ENCODE data around the gene NIFK. TPM values are rescaled to one million over a fixed set of nuclear protein-coding genes. Genes with fewer than 3 reads are reported as not detected.

Gene NIFK
- polyA plus RNA-seq, 1 of the 3 experiments (the other 2 are of a cell fraction): 17.0 TPM

GRCh38 chr2:121741450-121741849, 4.8 kb upstream of the NIFK start:
- CTCF ChIA-PET: no interaction called here
- Histone ChIP-seq H2AFZ (ENCODE audit: low read depth) (no peak overlapping the region), H3K9me2 (no peaks in the 10 kb centered on the region), H3K9ac (no peak overlapping the region), H3K27ac (ENCODE audit: low read depth in 2 of 2, low read length in 1 of 2) (no peak overlapping the region), H3K79me2 (ENCODE audit: insufficient read depth) (peaks cover 2% of the 10 kb centered on the region), H3K9me3 (no peaks in the 10 kb centered on the region), H3K4me3 (ENCODE audit: low read depth in 2 of 2, low read length in 1 of 2) (no peak overlapping the region), H3F3A (replicated peaks; ENCODE audit: insufficient read depth) (no peaks in the 10 kb centered on the region), H3K4me1 (ENCODE audit: control insufficient read depth in 1 of 2, insufficient read depth in 2 of 2, low read depth in 1 of 2, low read length in 1 of 2) (no peaks in the 10 kb centered on the region; a peak in 1 of 4 replicates), H3K27me3 (ENCODE audit: insufficient read depth) (no peaks in the 10 kb centered on the region), H4K20me1 (ENCODE audit: insufficient read depth) (no peaks in the 10 kb centered on the region), H3K36me3 (replicated peaks in 1 of 2; ENCODE audit: control insufficient read depth in 1 of 2, insufficient read depth in 2 of 2, low read length in 1 of 2) (no peaks in the 10 kb centered on the region), H3K4me2 (no peak overlapping the region)
- no peak for DNase-seq
- POLR2A ChIA-PET: no interaction called here
- WGBS (ENCODE audit: low lambda C conversion rate): 87% methylated on average over 3 of the region's 3 CpGs
- TF ChIP-seq EP300 (IDR thresholded peaks at IDR 0.05; ENCODE audit: borderline replicate concordance in 1 of 2, low read depth in 1 of 2, low read length in 1 of 2) (no peak), TCF12 (IDR thresholded peaks at IDR 0.05) (no peak), SIN3A (IDR thresholded peaks at IDR 0.05; ENCODE audit: borderline replicate concordance, low read depth, low read length) (no peak), JUND (IDR thresholded peaks at IDR 0.05) (no peak), TEAD4 (IDR thresholded peaks at IDR 0.05; ENCODE audit: borderline replicate concordance, insufficient read depth) (no peak), MEF2A (IDR thresholded peaks at IDR 0.05; ENCODE audit: borderline replicate concordance, low read depth) (no peak), MXI1 (IDR thresholded peaks at IDR 0.05; ENCODE audit: low read depth, low read length) (no peak)
- TF ChIP-seq, protein P1, sequence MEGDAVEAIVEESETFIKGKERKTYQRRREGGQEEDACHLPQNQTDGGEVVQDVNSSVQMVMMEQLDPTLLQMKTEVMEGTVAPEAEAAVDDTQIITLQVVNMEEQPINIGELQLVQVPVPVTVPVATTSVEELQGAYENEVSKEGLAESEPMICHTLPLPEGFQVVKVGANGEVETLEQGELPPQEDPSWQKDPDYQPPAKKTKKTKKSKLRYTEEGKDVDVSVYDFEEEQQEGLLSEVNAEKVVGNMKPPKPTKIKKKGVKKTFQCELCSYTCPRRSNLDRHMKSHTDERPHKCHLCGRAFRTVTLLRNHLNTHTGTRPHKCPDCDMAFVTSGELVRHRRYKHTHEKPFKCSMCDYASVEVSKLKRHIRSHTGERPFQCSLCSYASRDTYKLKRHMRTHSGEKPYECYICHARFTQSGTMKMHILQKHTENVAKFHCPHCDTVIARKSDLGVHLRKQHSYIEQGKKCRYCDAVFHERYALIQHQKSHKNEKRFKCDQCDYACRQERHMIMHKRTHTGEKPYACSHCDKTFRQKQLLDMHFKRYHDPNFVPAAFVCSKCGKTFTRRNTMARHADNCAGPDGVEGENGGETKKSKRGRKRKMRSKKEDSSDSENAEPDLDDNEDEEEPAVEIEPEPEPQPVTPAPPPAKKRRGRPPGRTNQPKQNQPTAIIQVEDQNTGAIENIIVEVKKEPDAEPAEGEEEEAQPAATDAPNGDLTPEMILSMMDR (IDR thresholded peaks at IDR 0.05): no peak

- Histone ChIP-seq H3K4me3 (ENCODE audit: low read depth in 2 of 2, low read length in 1 of 2) (no peak overlapping the region), H3K4me1 (ENCODE audit: control insufficient read depth in 1 of 2, insufficient read depth in 2 of 2, low read depth in 1 of 2, low read length in 1 of 2) (no peaks in the 10 kb centered on the region; a peak in 1 of 4 replicates), H3K79me2 (ENCODE audit: insufficient read depth) (peaks cover 7% of the 10 kb centered on the region), H4K20me1 (ENCODE audit: insufficient read depth) (no peaks in the 10 kb centered on the region), H3K27ac (ENCODE audit: low read depth in 2 of 2, low read length in 1 of 2) (no peak overlapping the region), H3K27me3 (ENCODE audit: insufficient read depth) (no peaks in the 10 kb centered on the region), H3F3A (replicated peaks; ENCODE audit: insufficient read depth) (no peaks in the 10 kb centered on the region), H3K36me3 (replicated peaks in 1 of 2; ENCODE audit: control insufficient read depth in 1 of 2, insufficient read depth in 2 of 2, low read length in 1 of 2) (no peaks in the 10 kb centered on the region), H3K9ac (no peak overlapping the region), H3K9me3 (no peaks in the 10 kb centered on the region), H2AFZ (ENCODE audit: low read depth) (no peak overlapping the region), H3K4me2 (no peak overlapping the region), H3K9me2 (no peaks in the 10 kb centered on the region)
- no peak for DNase-seq
- ChIA-PET CTCF (no interaction called here), POLR2A (no interaction called here)
- TF ChIP-seq MXI1 (IDR thresholded peaks at IDR 0.05; ENCODE audit: low read depth, low read length) (no peak), ELF1 (IDR thresholded peaks at IDR 0.05) (no peak), SIN3A (IDR thresholded peaks at IDR 0.05; ENCODE audit: borderline replicate concordance, low read depth, low read length) (no peak), POLR2AphosphoS5 (IDR thresholded peaks at IDR 0.05; ENCODE audit: low read depth, low read length) (no peak), FOXJ3 (CRISPR knock-in tag; IDR thresholded peaks at IDR 0.05) (no peak), GABPA (IDR thresholded peaks at IDR 0.05; ENCODE audit: low read depth) (no peak), USF2 (IDR thresholded peaks at IDR 0.05; ENCODE audit: borderline replicate concordance, low read depth, low read length) (no peak), SMC3 (IDR thresholded peaks at IDR 0.05; ENCODE audit: low read depth, low read length) (no peak)
- TF ChIP-seq, protein P2, sequence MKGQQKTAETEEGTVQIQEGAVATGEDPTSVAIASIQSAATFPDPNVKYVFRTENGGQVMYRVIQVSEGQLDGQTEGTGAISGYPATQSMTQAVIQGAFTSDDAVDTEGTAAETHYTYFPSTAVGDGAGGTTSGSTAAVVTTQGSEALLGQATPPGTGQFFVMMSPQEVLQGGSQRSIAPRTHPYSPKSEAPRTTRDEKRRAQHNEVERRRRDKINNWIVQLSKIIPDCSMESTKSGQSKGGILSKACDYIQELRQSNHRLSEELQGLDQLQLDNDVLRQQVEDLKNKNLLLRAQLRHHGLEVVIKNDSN (IDR thresholded peaks at IDR 0.05; ENCODE audit: borderline replicate concordance, low read depth): no peak
- 75% methylated on average over 6 of the region's 6 CpGs for WGBS (ENCODE audit: low lambda C conversion rate)
Measured at GRCh38 chr2:121740973-121741372, 4.3 kb upstream of the NIFK start.
